NB4 (cell line): ENCODE data around the gene GPSM1.

Experiments used
- DNase-seq: peaks from one replicate; pipeline ENCODE4 v3.0.0; 2010; ENCODE audit warnings: low read depth
- H3K4me3 ChIP-seq: one replicate; pipeline ENCODE4 v1.5.1; 2011; ENCODE audit warnings: mild to moderate bottlenecking, low read depth, low read length, moderate library complexity
- MYC ChIP-seq: IDR thresholded peaks from 2 replicates; pipeline ENCODE4 v1.6.1; 2011; ENCODE audit warnings: low read depth, low read length
- POLR2A ChIP-seq: IDR thresholded peaks from 2 replicates; pipeline ENCODE4 v1.6.1; 2011; ENCODE audit warnings: mild to moderate bottlenecking; ENCODE audit not compliant: insufficient read length; ENCODE audit errors: extremely low read depth
- TF ChIP-seq, protein P1 (sequence below): IDR thresholded peaks from one replicate; pipeline ENCODE4 v1.5.1; 2012; ENCODE audit warnings: low read depth, low read length
- TF ChIP-seq, protein P2 (sequence below): IDR thresholded peaks from 2 replicates; pipeline ENCODE4 v1.6.1; 2011; ENCODE audit warnings: low read depth, low read length

Gene GPSM1

DNA sequence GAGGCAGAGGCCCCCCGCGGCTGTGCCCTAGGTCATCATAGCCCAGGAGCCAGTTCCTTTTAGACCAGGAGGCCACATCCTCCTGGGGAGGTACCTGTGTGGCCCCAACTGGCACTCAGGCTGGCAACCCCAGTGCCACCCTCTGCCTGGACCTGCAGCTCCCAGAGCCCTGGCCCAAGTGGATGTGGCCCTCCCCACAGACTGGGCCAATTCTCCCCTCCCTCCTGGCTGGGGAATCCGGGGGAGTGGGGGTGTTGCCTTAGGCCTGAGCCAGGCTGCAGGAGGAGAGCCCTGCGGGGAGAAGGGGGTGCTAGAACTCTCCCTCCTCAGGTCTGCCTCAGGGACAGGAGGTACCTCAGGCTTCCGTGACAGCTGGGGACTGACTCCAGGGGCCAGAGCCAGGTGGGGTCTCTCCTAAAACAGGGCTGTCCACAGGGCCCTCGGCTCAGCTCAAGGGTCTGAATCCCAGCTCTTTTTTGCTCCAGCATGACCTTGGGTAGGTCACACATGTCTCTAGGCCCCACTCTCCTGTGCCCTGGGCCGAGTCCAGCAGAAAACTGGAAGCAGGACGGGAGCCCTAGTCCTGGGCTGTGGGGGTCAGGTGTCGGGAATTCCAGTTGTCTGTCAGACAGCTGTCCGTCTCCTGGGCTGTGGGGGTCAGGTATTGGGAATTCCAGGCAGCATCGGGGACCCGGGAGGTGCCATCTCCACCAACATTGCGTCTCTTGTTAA is 26.6 kb downstream of the GPSM1 start:
- H3K4me3 ChIP-seq: no peak overlapping the region
- TF ChIP-seq POLR2A: no peak
- TF ChIP-seq, protein P1, sequence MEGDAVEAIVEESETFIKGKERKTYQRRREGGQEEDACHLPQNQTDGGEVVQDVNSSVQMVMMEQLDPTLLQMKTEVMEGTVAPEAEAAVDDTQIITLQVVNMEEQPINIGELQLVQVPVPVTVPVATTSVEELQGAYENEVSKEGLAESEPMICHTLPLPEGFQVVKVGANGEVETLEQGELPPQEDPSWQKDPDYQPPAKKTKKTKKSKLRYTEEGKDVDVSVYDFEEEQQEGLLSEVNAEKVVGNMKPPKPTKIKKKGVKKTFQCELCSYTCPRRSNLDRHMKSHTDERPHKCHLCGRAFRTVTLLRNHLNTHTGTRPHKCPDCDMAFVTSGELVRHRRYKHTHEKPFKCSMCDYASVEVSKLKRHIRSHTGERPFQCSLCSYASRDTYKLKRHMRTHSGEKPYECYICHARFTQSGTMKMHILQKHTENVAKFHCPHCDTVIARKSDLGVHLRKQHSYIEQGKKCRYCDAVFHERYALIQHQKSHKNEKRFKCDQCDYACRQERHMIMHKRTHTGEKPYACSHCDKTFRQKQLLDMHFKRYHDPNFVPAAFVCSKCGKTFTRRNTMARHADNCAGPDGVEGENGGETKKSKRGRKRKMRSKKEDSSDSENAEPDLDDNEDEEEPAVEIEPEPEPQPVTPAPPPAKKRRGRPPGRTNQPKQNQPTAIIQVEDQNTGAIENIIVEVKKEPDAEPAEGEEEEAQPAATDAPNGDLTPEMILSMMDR: no peak
- no peak for TF ChIP-seq MYC
- TF ChIP-seq, protein P2, sequence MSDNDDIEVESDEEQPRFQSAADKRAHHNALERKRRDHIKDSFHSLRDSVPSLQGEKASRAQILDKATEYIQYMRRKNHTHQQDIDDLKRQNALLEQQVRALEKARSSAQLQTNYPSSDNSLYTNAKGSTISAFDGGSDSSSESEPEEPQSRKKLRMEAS: no peak
- no peak for DNase-seq

DNA sequence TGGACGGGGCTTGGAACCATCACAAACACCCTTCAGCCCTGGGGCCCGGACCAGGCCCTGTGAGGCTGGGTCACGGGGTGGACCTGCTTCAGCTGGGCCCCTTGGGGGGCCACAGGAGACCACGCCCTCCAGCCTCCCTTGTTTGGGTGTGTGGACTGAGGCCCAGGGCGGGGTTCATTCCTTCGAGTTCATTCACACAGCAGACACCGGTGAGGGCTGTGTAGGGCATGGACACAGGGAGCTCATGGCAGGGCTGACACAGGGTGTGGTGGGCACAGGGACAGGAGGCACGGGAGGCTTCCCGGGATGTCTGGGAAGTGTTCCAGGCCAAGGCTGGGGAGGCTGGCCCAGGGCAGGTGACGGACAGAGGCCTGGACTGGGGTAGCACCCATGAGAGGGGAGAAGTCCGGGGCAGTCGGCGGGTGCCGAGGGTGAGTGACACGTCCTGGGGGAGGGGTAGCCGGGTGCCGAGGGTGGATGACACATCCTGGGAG is 27.3 kb downstream of the GPSM1 start:
- no peak overlapping the region for H3K4me3 ChIP-seq
- no peak for DNase-seq
- TF ChIP-seq MYC (no peak), POLR2A (no peak)
- TF ChIP-seq, protein P1: no peak
- TF ChIP-seq, protein P2: no peak

- no peak for DNase-seq
- TF ChIP-seq, protein P2: no peak
- TF ChIP-seq MYC (no peak), POLR2A (no peak)
- TF ChIP-seq, protein P1: no peak
- no peak overlapping the region for H3K4me3 ChIP-seq
Observed at GRCh38 chr9:136355616-136356557, 28.5 kb downstream of the GPSM1 start.

- no peak for DNase-seq
Observed at GRCh38 chr9:136357202-136357725, 29.9 kb downstream of the GPSM1 start.

DNA sequence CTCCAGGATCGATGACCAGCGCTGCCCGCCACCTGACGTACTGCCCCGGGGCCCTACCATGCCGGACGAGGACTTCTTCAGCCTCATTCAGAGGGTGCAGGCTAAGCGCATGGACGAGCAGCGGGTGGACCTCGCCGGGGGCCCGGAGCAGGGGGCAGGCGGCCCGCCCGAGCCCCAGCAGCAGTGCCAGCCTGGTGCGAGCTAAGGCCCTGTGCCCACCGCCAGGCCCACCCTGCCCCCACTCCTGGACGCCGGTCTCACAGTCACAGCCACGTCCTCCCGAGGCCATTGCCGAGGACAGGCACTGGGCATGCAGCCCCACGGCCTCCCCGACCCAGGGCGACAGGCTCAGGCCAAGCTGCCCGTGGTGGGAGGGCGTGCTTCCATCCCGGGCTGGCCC is 30.7 kb downstream of the GPSM1 start:
- TF ChIP-seq POLR2A: no peak
- no peak for TF ChIP-seq MYC
- TF ChIP-seq, protein P1: no peak
- TF ChIP-seq, protein P2: no peak
- no peak for DNase-seq

More at GRCh38 chr9:136357202-136357725, 29.9 kb downstream of the GPSM1 start:
- TF ChIP-seq POLR2A: no peak
- TF ChIP-seq, protein P2: no peak
- H3K4me3 ChIP-seq: no peak overlapping the region

More for the DNA sequence above, 30.7 kb downstream of the GPSM1 start:
- H3K4me3 ChIP-seq: no peak overlapping the region
